ENCODE measurements around the gene MYOZ3. TPM values are rescaled to one million over a fixed set of nuclear protein-coding genes. Genes with fewer than 3 reads are reported as not detected.

MYOZ3 gene
- total RNA-seq, 1 experiment from 2014 or later, result not detected

DNA sequence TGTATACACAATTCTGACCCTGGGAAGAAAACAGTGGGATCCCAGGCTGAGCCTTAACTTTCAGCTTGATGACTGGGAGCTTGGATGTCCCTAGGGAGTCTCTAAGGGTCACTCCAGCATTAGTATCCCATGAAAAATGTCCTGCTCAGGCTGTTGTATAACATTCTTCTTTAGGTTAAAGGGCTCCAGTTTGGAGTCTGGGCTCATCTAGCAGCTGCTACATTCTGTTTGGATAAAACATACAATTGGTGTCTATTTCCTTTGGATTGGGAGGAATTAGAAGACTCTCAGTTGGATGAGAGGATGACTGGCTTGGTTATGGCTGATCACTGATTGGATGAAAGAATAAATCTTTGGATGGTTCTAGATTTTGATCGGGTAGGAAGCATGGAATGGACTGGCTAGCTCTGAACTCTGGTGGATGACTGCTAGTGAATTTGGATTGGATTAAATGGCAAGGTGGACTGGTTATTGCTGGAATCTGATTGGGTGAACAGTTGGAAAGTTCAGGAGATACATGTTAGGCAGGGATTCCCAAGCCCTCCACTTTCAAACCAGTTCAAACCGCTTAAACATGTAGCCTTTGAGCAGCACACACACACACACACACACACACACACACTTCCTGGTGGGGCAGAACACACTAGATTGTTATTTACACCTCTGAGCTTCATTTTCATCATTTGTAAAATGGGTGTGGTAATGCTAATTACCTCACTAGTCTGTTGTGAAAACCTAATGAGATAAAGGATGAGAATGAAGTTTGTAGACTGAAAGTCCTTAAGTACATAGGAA lies 7.1 kb upstream of the MYOZ3 start:
- BruUV-seq (replicated peaks), result no TSS peak
- Mint-ChIP-seq H3K9me3 (ENCODE audit: low read depth, unreplicated experiment) (peaks cover 3% of the 10 kb centered on the region), H3K4me1 (ENCODE audit: low read depth, unreplicated experiment) (no peaks in the 10 kb centered on the region), H3K36me3 (ENCODE audit: insufficient read depth, unreplicated experiment) (peaks cover 15% of the 10 kb centered on the region), H3K4me3 (ENCODE audit: low read depth, unreplicated experiment) (no peak overlapping the region), H3K27ac (ENCODE audit: unreplicated experiment) (no peak overlapping the region), H3K27me3 (ENCODE audit: unreplicated experiment) (peaks cover 39% of the 10 kb centered on the region)
- CTCF ChIA-PET, result interaction anchor here (0.6 to 1.7 kb wide), 6 partner anchors 12 to 204 kb away, joined by 3 to 6 read pairs (median 4); no protein-coding TSS in a partner anchor
- intact Hi-C loops (cut with micrococcal nuclease; ENCODE audit: unreplicated experiment), result no loop called here
- DNase-seq, result no peak
- TF ChIP-seq, protein P1, sequence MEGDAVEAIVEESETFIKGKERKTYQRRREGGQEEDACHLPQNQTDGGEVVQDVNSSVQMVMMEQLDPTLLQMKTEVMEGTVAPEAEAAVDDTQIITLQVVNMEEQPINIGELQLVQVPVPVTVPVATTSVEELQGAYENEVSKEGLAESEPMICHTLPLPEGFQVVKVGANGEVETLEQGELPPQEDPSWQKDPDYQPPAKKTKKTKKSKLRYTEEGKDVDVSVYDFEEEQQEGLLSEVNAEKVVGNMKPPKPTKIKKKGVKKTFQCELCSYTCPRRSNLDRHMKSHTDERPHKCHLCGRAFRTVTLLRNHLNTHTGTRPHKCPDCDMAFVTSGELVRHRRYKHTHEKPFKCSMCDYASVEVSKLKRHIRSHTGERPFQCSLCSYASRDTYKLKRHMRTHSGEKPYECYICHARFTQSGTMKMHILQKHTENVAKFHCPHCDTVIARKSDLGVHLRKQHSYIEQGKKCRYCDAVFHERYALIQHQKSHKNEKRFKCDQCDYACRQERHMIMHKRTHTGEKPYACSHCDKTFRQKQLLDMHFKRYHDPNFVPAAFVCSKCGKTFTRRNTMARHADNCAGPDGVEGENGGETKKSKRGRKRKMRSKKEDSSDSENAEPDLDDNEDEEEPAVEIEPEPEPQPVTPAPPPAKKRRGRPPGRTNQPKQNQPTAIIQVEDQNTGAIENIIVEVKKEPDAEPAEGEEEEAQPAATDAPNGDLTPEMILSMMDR (IDR thresholded peaks at IDR 0.05; ENCODE audit: unreplicated experiment), result no peak

GRCh38 chr5:150655221-150655620 lies 5.8 kb upstream of the MYOZ3 start:
- DNase-seq, result no peak
- BruUV-seq (replicated peaks), result no TSS peak
- CTCF ChIA-PET, result no interaction called here
- intact Hi-C loops (cut with micrococcal nuclease; ENCODE audit: unreplicated experiment), result loop anchor here (5.0 kb wide), 1 partner anchor 192 kb away; the partner anchor contains the start of gene IRGM
- Mint-ChIP-seq H3K36me3 (ENCODE audit: insufficient read depth, unreplicated experiment) (peaks cover 11% of the 10 kb centered on the region), H3K4me3 (ENCODE audit: low read depth, unreplicated experiment) (no peak overlapping the region), H3K4me1 (ENCODE audit: low read depth, unreplicated experiment) (no peaks in the 10 kb centered on the region), H3K27me3 (ENCODE audit: unreplicated experiment) (peaks cover 48% of the 10 kb centered on the region), H3K27ac (ENCODE audit: unreplicated experiment) (no peak overlapping the region), H3K9me3 (ENCODE audit: low read depth, unreplicated experiment) (peaks cover 3% of the 10 kb centered on the region)
- TF ChIP-seq, protein P1 (IDR thresholded peaks at IDR 0.05; ENCODE audit: unreplicated experiment), result no peak

DNA sequence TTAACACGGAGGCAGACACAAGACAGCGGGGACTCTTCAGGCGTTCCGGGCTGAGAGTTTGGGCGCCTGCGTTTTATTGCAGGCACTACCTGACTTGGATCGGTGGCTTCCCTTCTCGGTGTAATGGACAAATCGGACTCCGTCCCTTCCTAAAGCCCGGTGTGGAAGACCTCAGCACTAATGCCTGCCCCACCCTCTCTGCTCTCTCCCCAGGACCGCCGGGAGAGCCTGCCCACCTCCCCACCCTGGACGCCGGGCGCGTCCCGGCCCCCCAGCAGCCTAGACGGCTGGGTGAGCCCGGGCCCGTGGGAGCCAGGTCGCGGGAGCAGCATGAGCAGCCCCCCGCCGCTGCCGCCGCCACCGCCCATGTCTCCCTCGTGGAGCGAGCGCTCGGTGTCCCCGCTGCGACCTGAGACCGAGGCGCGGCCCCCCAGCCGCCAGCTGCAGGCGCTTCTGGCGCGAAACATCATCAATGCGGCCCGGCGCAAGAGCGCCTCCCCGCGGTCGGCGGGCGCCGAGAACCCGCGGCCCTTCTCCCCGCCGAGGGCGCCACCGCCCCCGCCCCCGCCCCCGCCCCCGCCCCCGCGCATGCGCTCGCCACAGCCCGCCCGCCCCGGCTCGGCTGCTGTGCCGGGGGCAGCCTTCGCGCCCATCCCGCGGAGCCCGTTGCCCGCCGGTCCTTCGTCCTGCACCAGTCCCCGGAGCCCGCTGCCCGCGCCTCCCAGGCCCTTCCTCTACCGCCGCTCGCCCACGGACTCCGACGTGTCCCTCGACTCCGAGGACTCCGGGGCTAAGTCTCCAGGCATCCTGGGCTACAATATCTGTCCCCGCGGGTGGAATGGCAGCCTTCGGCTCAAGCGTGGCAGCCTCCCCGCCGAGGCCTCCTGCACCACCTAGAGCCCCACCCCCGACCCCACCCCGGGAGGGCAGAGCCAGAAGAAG lies 4.6 kb upstream of the MYOZ3 start:
- H3K4me1 Mint-ChIP-seq (ENCODE audit: low read depth, unreplicated experiment), result no peaks in the 10 kb centered on the region
- H3K27me3 Mint-ChIP-seq (ENCODE audit: unreplicated experiment), result peaks cover 53% of the 10 kb centered on the region
- CTCF ChIA-PET, result interaction anchor here (0.7 to 2.1 kb wide), 3 partner anchors 95 to 96 kb away, joined by 4 to 8 read pairs (median 6); no protein-coding TSS in a partner anchor
- intact Hi-C loops (cut with micrococcal nuclease; ENCODE audit: unreplicated experiment), result loop anchor here (1.0 to 5.0 kb wide), 2 partner anchors 95 to 191 kb away; partner anchors contain the start of gene IRGM
- H3K4me3 Mint-ChIP-seq (ENCODE audit: low read depth, unreplicated experiment), result peak overlapping the region; percentile 84
- peaks cover 3% of the 10 kb centered on the region for H3K9me3 Mint-ChIP-seq (ENCODE audit: low read depth, unreplicated experiment)
- DNase-seq, result peak; percentile 88
- no TSS peak for BruUV-seq (replicated peaks)
- peaks cover 11% of the 10 kb centered on the region for H3K36me3 Mint-ChIP-seq (ENCODE audit: insufficient read depth, unreplicated experiment)
- H3K27ac Mint-ChIP-seq (ENCODE audit: unreplicated experiment), result peak overlapping the region; percentile 0
- TF ChIP-seq, protein P1 (IDR thresholded peaks at IDR 0.05; ENCODE audit: unreplicated experiment), result peak; percentile 94

DNA sequence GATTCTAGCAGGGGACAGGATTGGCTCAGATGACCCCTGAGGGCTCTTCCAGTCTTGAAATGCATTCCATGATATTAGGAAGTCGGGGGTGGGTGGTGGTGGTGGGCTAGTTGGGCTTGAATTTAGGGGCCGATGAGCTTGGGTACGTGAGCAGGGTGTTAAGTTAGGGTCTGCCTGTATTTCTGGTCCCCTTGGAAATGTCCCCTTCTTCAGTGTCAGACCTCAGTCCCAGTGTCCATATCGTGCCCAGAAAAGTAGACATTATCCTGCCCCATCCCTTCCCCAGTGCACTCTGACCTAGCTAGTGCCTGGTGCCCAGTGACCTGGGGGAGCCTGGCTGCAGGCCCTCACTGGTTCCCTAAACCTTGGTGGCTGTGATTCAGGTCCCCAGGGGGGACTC lies 2.9 kb upstream of the MYOZ3 start:
- Mint-ChIP-seq H3K4me3 (ENCODE audit: low read depth, unreplicated experiment) (no peak overlapping the region), H3K4me1 (ENCODE audit: low read depth, unreplicated experiment) (no peaks in the 10 kb centered on the region), H3K36me3 (ENCODE audit: insufficient read depth, unreplicated experiment) (peaks cover 11% of the 10 kb centered on the region), H3K27ac (ENCODE audit: unreplicated experiment) (peak overlapping the region; percentile 0), H3K9me3 (ENCODE audit: low read depth, unreplicated experiment) (peaks cover 3% of the 10 kb centered on the region), H3K27me3 (ENCODE audit: unreplicated experiment) (peaks cover 52% of the 10 kb centered on the region)
- CTCF ChIA-PET, result interaction anchor here (2.1 kb wide), 1 partner anchor 97 kb away, joined by 8 read pairs; no protein-coding TSS in a partner anchor
- TF ChIP-seq, protein P1 (IDR thresholded peaks at IDR 0.05; ENCODE audit: unreplicated experiment), result no peak
- DNase-seq, result no peak
- BruUV-seq (replicated peaks), result no TSS peak
- intact Hi-C loops (cut with micrococcal nuclease; ENCODE audit: unreplicated experiment), result loop anchor here (5.0 kb wide), 1 partner anchor 189 kb away; the partner anchor contains the start of gene IRGM
